Trophoblast cell (in vitro differentiated cells and primary cell): ENCODE results near the gene FAM228B.

ENCODE experiments used
- DNase-seq, 2 donors: peaks; one replicate each; pipeline ENCODE4 v3.0.0-alpha.2; 2016
- H2AFZ ChIP-seq: 2 replicates; pipeline ENCODE4 v1.6.1; 2013; ENCODE audit warnings: low read length, moderate library complexity, mild to moderate bottlenecking; ENCODE audit not compliant: insufficient read depth, poor library complexity
- H2AK5ac ChIP-seq: 2 replicates; pipeline ENCODE4 v1.6.1; 2013; ENCODE audit warnings: mild to moderate bottlenecking, low read length
- H2BK120ac ChIP-seq: 2 replicates; pipeline ENCODE4 v1.6.1; 2013; ENCODE audit warnings: low read length, mild to moderate bottlenecking, moderate library complexity; ENCODE audit not compliant: insufficient read depth, poor library complexity
- H2BK12ac ChIP-seq: 2 replicates; pipeline ENCODE4 v1.6.1; 2013; ENCODE audit warnings: mild to moderate bottlenecking, low read length, moderate library complexity
- H2BK5ac ChIP-seq: 2 replicates; pipeline ENCODE4 v1.6.1; 2013; ENCODE audit warnings: low read length, low read depth, moderate library complexity, mild to moderate bottlenecking; ENCODE audit not compliant: poor library complexity
- H3K14ac ChIP-seq: 2 replicates; pipeline ENCODE4 v1.6.1; 2013; ENCODE audit warnings: mild to moderate bottlenecking, low read length
- H3K18ac ChIP-seq: 2 replicates; pipeline ENCODE4 v1.6.1; 2013; ENCODE audit warnings: mild to moderate bottlenecking, low read length
- H3K23ac ChIP-seq: 2 replicates; pipeline ENCODE4 v1.6.1; 2013; ENCODE audit warnings: low read length
- H3K27ac ChIP-seq: 2 replicates; pipeline ENCODE4 v1.5.1; 2013; ENCODE audit warnings: low read depth, mild to moderate bottlenecking, inconsistent platforms, low read length, moderate library complexity
- H3K27me3 ChIP-seq: 2 replicates; pipeline ENCODE4 v1.6.1; 2013; ENCODE audit warnings: inconsistent platforms, mild to moderate bottlenecking, low read length, moderate library complexity; ENCODE audit not compliant: insufficient read depth
- H3K36me3 ChIP-seq, 2 experiments: 1 replicate in 1 of 2; 2 replicates in 1 of 2; pipeline ENCODE4 v1.6.1; 2013; ENCODE audit warnings: low read length in 2 of 2, mild to moderate bottlenecking in 2 of 2, moderate library complexity in 1 of 2; ENCODE audit not compliant: insufficient read depth in 2 of 2, control insufficient read depth in 1 of 2
- H3K4ac ChIP-seq: 2 replicates; pipeline ENCODE4 v1.6.1; 2013; ENCODE audit warnings: low read depth, mild to moderate bottlenecking, low read length, moderate library complexity
- H3K4me1 ChIP-seq, 2 experiments: 1 replicate in 1 of 2; 2 replicates in 1 of 2; pipeline ENCODE4 v1.6.1; 2013; ENCODE audit warnings: low read length in 2 of 2, mild to moderate bottlenecking in 2 of 2, moderate library complexity in 1 of 2; ENCODE audit not compliant: insufficient read depth in 2 of 2, control insufficient read depth in 1 of 2
- H3K4me2 ChIP-seq: 2 replicates; pipeline ENCODE4 v1.6.1; 2013; ENCODE audit warnings: inconsistent platforms, mild to moderate bottlenecking, low read length, moderate library complexity
- H3K4me3 ChIP-seq: 2 replicates; pipeline ENCODE4 v1.5.1; 2013; ENCODE audit warnings: mild to moderate bottlenecking, low read depth, low read length, inconsistent platforms
- H3K79me1 ChIP-seq: one replicate; pipeline ENCODE4 v1.6.1; 2013; ENCODE audit warnings: low read length
- H3K79me2 ChIP-seq: 2 replicates; pipeline ENCODE4 v1.6.1; 2013; ENCODE audit warnings: low read length, mild to moderate bottlenecking; ENCODE audit not compliant: control insufficient read depth, insufficient read depth, poor library complexity
- H3K9ac ChIP-seq: 2 replicates; pipeline ENCODE4 v1.6.1; 2013; ENCODE audit warnings: mild to moderate bottlenecking, low read length
- H3K9me3 ChIP-seq: 2 replicates; pipeline ENCODE4 v1.6.1; 2013; ENCODE audit warnings: low read depth, mild to moderate bottlenecking, control low read depth, inconsistent platforms, low read length; ENCODE audit not compliant: insufficient read depth
- H4K12ac ChIP-seq: 2 replicates; pipeline ENCODE4 v1.6.1; 2013; ENCODE audit warnings: low read depth, mild to moderate bottlenecking, low read length, moderate library complexity
- H4K8ac ChIP-seq: 2 replicates; pipeline ENCODE4 v1.6.1; 2013; ENCODE audit warnings: low read depth, mild to moderate bottlenecking, low read length, moderate library complexity
- H4K91ac ChIP-seq: one replicate; pipeline ENCODE4 v1.6.1; 2013; ENCODE audit warnings: low read depth, mild to moderate bottlenecking, low read length, moderate library complexity
- WGBS: extraction: QIAGEN DNeasy Blood & Tissue Kit; methylation state at CpG from one replicate; pipeline ENCODE4 v1.1.7; 2013; ENCODE audit warnings: missing lambda C conversion rate; ENCODE audit not compliant: insufficient read length, insufficient coverage; ENCODE audit errors: extremely low coverage; 5-methylcytosine and 5-hydroxymethylcytosine counted together

FAM228B gene

GRCh38 chr2:24199968-24200590 lies 76.8 kb downstream of the FAM228B start:
- Histone ChIP-seq H4K91ac (no peak overlapping the region), H3K9me3 (no peaks in the 10 kb centered on the region), H2BK120ac (no peak overlapping the region), H3K4me3 (no peak overlapping the region), H3K79me2 (no peaks in the 10 kb centered on the region), H3K79me1 (no peaks in the 10 kb centered on the region), H3K9ac (no peak overlapping the region), H2AFZ (no peak overlapping the region), H3K36me3 (peaks cover 6 to 16% of the 10 kb centered on the region in 2 experiments), H3K4me1 (no peaks in the 10 kb centered on the region), H3K4me2 (no peak overlapping the region), H3K18ac (no peak overlapping the region), H4K8ac (no peak overlapping the region), H2BK5ac (no peak overlapping the region), H3K27ac (no peak overlapping the region), H2BK12ac (no peak overlapping the region), H3K23ac (no peak overlapping the region), H2AK5ac (no peak overlapping the region), H3K27me3 (no peaks in the 10 kb centered on the region), H3K14ac (no peak overlapping the region), H3K4ac (no peak overlapping the region), H4K12ac (no peak overlapping the region)
- no CpG with 5 or more reads among the region's 12 CpGs for WGBS
- no peak for DNase-seq

GRCh38 chr2:24200799-24201198 lies 77.5 kb downstream of the FAM228B start:
- no peaks in the 10 kb centered on the region for H3K4me1 ChIP-seq
- H3K4me2 ChIP-seq: no peak overlapping the region
- H4K12ac ChIP-seq: no peak overlapping the region
- no peak overlapping the region for H3K23ac ChIP-seq
- no peak overlapping the region for H2AFZ ChIP-seq
- no peak overlapping the region for H3K18ac ChIP-seq
- H3K9me3 ChIP-seq: no peaks in the 10 kb centered on the region
- H3K79me2 ChIP-seq: no peaks in the 10 kb centered on the region
- H3K14ac ChIP-seq: no peak overlapping the region
- no peak overlapping the region for H2AK5ac ChIP-seq
- H2BK12ac ChIP-seq: no peak overlapping the region
- no peak overlapping the region for H3K4ac ChIP-seq
- no peak overlapping the region for H2BK120ac ChIP-seq
- DNase-seq: no peak
- no peak overlapping the region for H4K91ac ChIP-seq
- H3K4me3 ChIP-seq: no peak overlapping the region
- H4K8ac ChIP-seq: no peak overlapping the region
- H3K27ac ChIP-seq: no peak overlapping the region
- no peak overlapping the region for H3K9ac ChIP-seq
- no peaks in the 10 kb centered on the region for H3K79me1 ChIP-seq
- no peak overlapping the region for H2BK5ac ChIP-seq
- no CpG with 5 or more reads among the region's 3 CpGs for WGBS
- no peaks in the 10 kb centered on the region for H3K27me3 ChIP-seq
- H3K36me3 ChIP-seq: peaks cover 6 to 17% of the 10 kb centered on the region in 2 experiments

GRCh38 chr2:24203029-24203786 lies 79.9 kb downstream of the FAM228B start:
- Histone ChIP-seq H3K79me2 (no peaks in the 10 kb centered on the region), H3K18ac (no peak overlapping the region), H3K4me1 (no peaks in the 10 kb centered on the region), H2AK5ac (no peak overlapping the region), H4K12ac (no peak overlapping the region), H3K27ac (no peak overlapping the region), H4K8ac (no peak overlapping the region), H2AFZ (no peak overlapping the region), H2BK5ac (no peak overlapping the region), H2BK120ac (no peak overlapping the region), H3K23ac (no peak overlapping the region), H4K91ac (no peak overlapping the region), H3K27me3 (no peaks in the 10 kb centered on the region), H2BK12ac (no peak overlapping the region), H3K14ac (no peak overlapping the region), H3K36me3 (peaks cover 18 to 22% of the 10 kb centered on the region in 2 experiments), H3K79me1 (no peaks in the 10 kb centered on the region), H3K4me3 (no peak overlapping the region), H3K4me2 (no peak overlapping the region), H3K4ac (no peak overlapping the region), H3K9ac (no peak overlapping the region), H3K9me3 (no peaks in the 10 kb centered on the region)
- no CpG with 5 or more reads among the region's 19 CpGs for WGBS
- no peak for DNase-seq

GRCh38 chr2:24203787-24204150 lies 80.5 kb downstream of the FAM228B start:
- Histone ChIP-seq H3K9me3 (no peaks in the 10 kb centered on the region), H3K79me1 (no peaks in the 10 kb centered on the region), H3K27ac (no peak overlapping the region), H2AK5ac (no peak overlapping the region), H3K4ac (no peak overlapping the region), H3K36me3 (peaks cover 23 to 27% of the 10 kb centered on the region in 2 experiments), H3K27me3 (no peaks in the 10 kb centered on the region), H3K18ac (no peak overlapping the region), H2BK12ac (no peak overlapping the region), H2BK5ac (no peak overlapping the region), H3K14ac (no peak overlapping the region), H3K4me1 (no peaks in the 10 kb centered on the region), H3K9ac (no peak overlapping the region), H3K79me2 (no peaks in the 10 kb centered on the region), H3K23ac (no peak overlapping the region), H4K12ac (no peak overlapping the region), H2AFZ (no peak overlapping the region), H3K4me3 (no peak overlapping the region), H2BK120ac (no peak overlapping the region), H3K4me2 (no peak overlapping the region), H4K91ac (no peak overlapping the region), H4K8ac (no peak overlapping the region)
- no peak for DNase-seq
- WGBS: no CpG with 5 or more reads among the region's 5 CpGs
